ENCODE data around the gene LNX1.
"Not testable (repeated sequence)": the region's sequence is repeated elsewhere in the genome, so short reads cannot be mapped to it uniquely, and the experiment has no call there.

LNX1 gene

GRCh38 chr4:53490161-53490956 is 100.9 kb downstream of the LNX1 start:
- no peak for DNase-seq

- DNase-seq, result no peak
These were observed 101.9 kb downstream of the LNX1 start for GRCh38 chr4:53489279-53489889.

- DNase-seq, result no peak
These were observed 103.5 kb downstream of the LNX1 start for GRCh38 chr4:53487766-53488165.

- no peak for DNase-seq
These were observed 105.6 kb downstream of the LNX1 start for GRCh38 chr4:53485658-53486040.

- DNase-seq, result no peak
These were observed 106.2 kb downstream of the LNX1 start for GRCh38 chr4:53484911-53485657.

GRCh38 chr4:53483250-53483649 is 108.0 kb downstream of the LNX1 start:
- DNase-seq, result no peak

- DNase-seq, result no peak
These were observed 109.7 kb downstream of the LNX1 start for GRCh38 chr4:53481586-53481985.

- no peak for DNase-seq
These were observed 110.4 kb downstream of the LNX1 start for GRCh38 chr4:53480909-53481308.

GRCh38 chr4:53479736-53480525 is 111.4 kb downstream of the LNX1 start:
- DNase-seq, result no peak

GRCh38 chr4:53478671-53479456 is 112.4 kb downstream of the LNX1 start:
- DNase-seq, result no peak

GRCh38 chr4:53477636-53478035 is 113.7 kb downstream of the LNX1 start:
- DNase-seq, result no peak

GRCh38 chr4:53477038-53477565 is 114.2 kb downstream of the LNX1 start:
- no peak for DNase-seq

GRCh38 chr4:53476232-53477037 is 114.9 kb downstream of the LNX1 start:
- DNase-seq, result no peak

- not testable (repeated sequence) for DNase-seq
These were observed 124.7 kb downstream of the LNX1 start for GRCh38 chr4:53466576-53466975.

- no peak for DNase-seq
These were observed 125.4 kb downstream of the LNX1 start for GRCh38 chr4:53465891-53466290.

GRCh38 chr4:53465281-53465680 is 126.0 kb downstream of the LNX1 start:
- DNase-seq, result no peak

GRCh38 chr4:53463340-53463739 is 127.9 kb downstream of the LNX1 start:
- DNase-seq, result no peak

GRCh38 chr4:53461244-53461643 is 130.0 kb downstream of the LNX1 start:
- DNase-seq, result no peak

GRCh38 chr4:53459548-53459947 is 131.7 kb downstream of the LNX1 start:
- no peak for DNase-seq

GRCh38 chr4:53456178-53456577 is 135.1 kb downstream of the LNX1 start:
- DNase-seq, result no peak

GRCh38 chr4:53455766-53456165 is 135.5 kb downstream of the LNX1 start:
- no peak for DNase-seq
